ENCODE results near the gene GPR55.

GRCh38 chr2:230931556-230932231 is 6.7 kb upstream of the GPR55 start:
- TF ChIP-seq CTCF (IDR thresholded peaks at IDR 0.05) (no peak), POLR2A (IDR thresholded peaks at IDR 0.05) (no peak)
